DND-41 (cell line): ENCODE measurements around the gene THRB.

Experiments used
- ATAC-seq: fragments of 200-7000 bp; cut with Tn5 transposase; 3 replicates; pipeline ENCODE4 v1.9.1; 2021; ENCODE audit warnings: low read depth; ENCODE audit not compliant: insufficient read depth
- DNase-seq: peaks from one replicate; pipeline ENCODE4 v3.0.0-alpha.2; 2020
- H2AFZ ChIP-seq: 2 replicates; pipeline ENCODE4 v1.6.0; 2012; ENCODE audit warnings: low read depth, low read length
- H3K27ac ChIP-seq: 2 replicates; pipeline ENCODE4 v1.5.1; 2012; ENCODE audit warnings: low read length, inconsistent platforms
- H3K27me3 ChIP-seq: fragments of 200-600 bp; sonication (generic); 2 replicates; pipeline ENCODE4 v1.6.0; 2012; ENCODE audit warnings: low read length, mild to moderate bottlenecking, inconsistent platforms; ENCODE audit not compliant: insufficient read depth, poor library complexity
- H3K36me3 ChIP-seq: 2 replicates; pipeline ENCODE4 v1.5.1; 2012; ENCODE audit warnings: low read length, inconsistent platforms; ENCODE audit not compliant: insufficient read depth
- H3K4me1 ChIP-seq: 2 replicates; pipeline ENCODE4 v1.5.1; 2012; ENCODE audit warnings: mild to moderate bottlenecking, low read length; ENCODE audit not compliant: insufficient read depth
- H3K4me2 ChIP-seq: 2 replicates; pipeline ENCODE4 v1.6.0; 2012; ENCODE audit warnings: mild to moderate bottlenecking, moderate library complexity, low read length, inconsistent platforms; ENCODE audit not compliant: insufficient read depth
- H3K4me3 ChIP-seq, 2 experiments: fragments of 200-600 bp in 1 of 2; shearing (Covaris generic) in 1 of 2; 2 replicates each; pipeline ENCODE4 v1.5.1; 2012 to 2016; ENCODE audit warnings: inconsistent platforms in 2 of 2, low read length in 2 of 2, mild to moderate bottlenecking in 2 of 2, low read depth in 1 of 2, moderate library complexity in 1 of 2
- H3K79me2 ChIP-seq: 2 replicates; pipeline ENCODE4 v1.6.0; 2012; ENCODE audit warnings: low read length, inconsistent platforms; ENCODE audit not compliant: insufficient read depth
- H3K9ac ChIP-seq: 2 replicates; pipeline ENCODE4 v1.6.0; 2012; ENCODE audit warnings: low read depth, mild to moderate bottlenecking, inconsistent platforms, low read length, moderate library complexity
- H3K9me3 ChIP-seq: 2 replicates; pipeline ENCODE4 v1.5.1; 2012; ENCODE audit warnings: low read length, moderate library complexity, mild to moderate bottlenecking, inconsistent platforms; ENCODE audit not compliant: insufficient read depth, severe bottlenecking
- H4K20me1 ChIP-seq: 2 replicates; pipeline ENCODE4 v1.6.0; 2012; ENCODE audit warnings: low read length; ENCODE audit not compliant: insufficient read depth
- CTCF ChIP-seq: IDR thresholded peaks from 2 replicates; pipeline ENCODE4 v1.5.1; 2012; ENCODE audit warnings: borderline replicate concordance, low read length, moderate library complexity, mild to moderate bottlenecking; ENCODE audit not compliant: poor library complexity, severe bottlenecking; ENCODE audit errors: extremely low read depth
- EZH2 ChIP-seq: IDR thresholded peaks from 3 replicates; pipeline ENCODE4 v1.6.1; 2012; ENCODE audit warnings: borderline replicate concordance, low read depth, mild to moderate bottlenecking, moderate library complexity, low read length, inconsistent platforms; ENCODE audit not compliant: severe bottlenecking

Gene THRB

GRCh38 chr3:24225385-24225950 is 269.2 kb downstream of the THRB start:
- H3K4me2 ChIP-seq, result no peak overlapping the region
- H3K27me3 ChIP-seq, result no peaks in the 10 kb centered on the region
- no peak overlapping the region for H2AFZ ChIP-seq
- no peak overlapping the region for H3K4me3 ChIP-seq
- H3K79me2 ChIP-seq, result no peaks in the 10 kb centered on the region
- no peaks in the 10 kb centered on the region for H3K4me1 ChIP-seq
- no peak for TF ChIP-seq CTCF
- no peak for TF ChIP-seq EZH2
- H3K27ac ChIP-seq, result no peak overlapping the region
- no peak for DNase-seq
- ATAC-seq, result no peak
- no peaks in the 10 kb centered on the region for H3K9me3 ChIP-seq
- H3K9ac ChIP-seq, result no peak overlapping the region
- H4K20me1 ChIP-seq, result no peaks in the 10 kb centered on the region
- no peaks in the 10 kb centered on the region for H3K36me3 ChIP-seq

GRCh38 chr3:24224666-24225384 is 269.8 kb downstream of the THRB start:
- no peak overlapping the region for H2AFZ ChIP-seq
- H3K36me3 ChIP-seq, result no peaks in the 10 kb centered on the region
- H3K4me3 ChIP-seq, result no peak overlapping the region
- no peaks in the 10 kb centered on the region for H4K20me1 ChIP-seq
- DNase-seq (no peak), ATAC-seq (no peak)
- no peak overlapping the region for H3K9ac ChIP-seq
- no peaks in the 10 kb centered on the region for H3K9me3 ChIP-seq
- no peak overlapping the region for H3K4me2 ChIP-seq
- no peak for TF ChIP-seq CTCF
- no peak for TF ChIP-seq EZH2
- H3K27ac ChIP-seq, result no peak overlapping the region
- no peaks in the 10 kb centered on the region for H3K4me1 ChIP-seq
- H3K27me3 ChIP-seq, result no peaks in the 10 kb centered on the region
- H3K79me2 ChIP-seq, result no peaks in the 10 kb centered on the region

- Histone ChIP-seq H3K4me1 (no peaks in the 10 kb centered on the region), H3K79me2 (no peaks in the 10 kb centered on the region), H3K9me3 (no peaks in the 10 kb centered on the region), H3K4me3 (no peak overlapping the region), H2AFZ (no peak overlapping the region), H3K36me3 (no peaks in the 10 kb centered on the region), H3K27ac (no peak overlapping the region), H3K27me3 (no peaks in the 10 kb centered on the region), H3K9ac (no peak overlapping the region), H3K4me2 (no peak overlapping the region), H4K20me1 (no peaks in the 10 kb centered on the region)
- DNase-seq, result no peak
- no peak for TF ChIP-seq EZH2
- TF ChIP-seq CTCF, result no peak
- ATAC-seq, result no peak
Observed at GRCh38 chr3:24222165-24222805, 272.4 kb downstream of the THRB start.
